HUES48 (cell line): Measurements from ENCODE around the gene SERPINA5.
"Not testable (repeated sequence)": the region's sequence is repeated elsewhere in the genome, so short reads cannot be mapped to it uniquely, and the experiment has no call there.

Source experiments
- H3K27ac ChIP-seq: one replicate; pipeline ENCODE4 v1.7.0; 2013; ENCODE audit warnings: low read depth, low read length, inconsistent platforms
- H3K27me3 ChIP-seq: 2 replicates; pipeline ENCODE4 v1.6.1; 2013; ENCODE audit warnings: mild to moderate bottlenecking, low read length; ENCODE audit not compliant: control insufficient read depth, insufficient read depth
- H3K36me3 ChIP-seq: 2 replicates; pipeline ENCODE4 v1.6.1; 2013; ENCODE audit warnings: low read length; ENCODE audit not compliant: control insufficient read depth, insufficient read depth
- H3K4me1 ChIP-seq: 2 replicates; pipeline ENCODE4 v1.6.1; 2013; ENCODE audit warnings: mild to moderate bottlenecking, low read length; ENCODE audit not compliant: control insufficient read depth, insufficient read depth
- H3K4me3 ChIP-seq: 2 replicates; pipeline ENCODE4 v1.5.1; 2013; ENCODE audit warnings: mild to moderate bottlenecking, low read depth, low read length
- H3K9ac ChIP-seq: 2 replicates; pipeline ENCODE4 v1.6.1; 2013; ENCODE audit warnings: mild to moderate bottlenecking, low read depth, low read length, moderate library complexity
- H3K9me3 ChIP-seq: 2 replicates; pipeline ENCODE4 v1.6.1; 2013; ENCODE audit warnings: low read length; ENCODE audit not compliant: control insufficient read depth, insufficient read depth

The SERPINA5 gene

GRCh38 chr14:94605361-94605760, 24.1 kb downstream of the SERPINA5 start:
- Histone ChIP-seq H3K9ac (no peak overlapping the region), H3K4me1 (no peaks in the 10 kb centered on the region), H3K9me3 (no peaks in the 10 kb centered on the region), H3K4me3 (no peak overlapping the region), H3K27ac (no peak overlapping the region), H3K36me3 (no peaks in the 10 kb centered on the region), H3K27me3 (no peaks in the 10 kb centered on the region)

- not testable (repeated sequence) for H3K27ac ChIP-seq, H3K9me3 ChIP-seq, H3K9ac ChIP-seq, H3K27me3 ChIP-seq, H3K4me1 ChIP-seq, H3K4me3 ChIP-seq, H3K36me3 ChIP-seq
Measured at GRCh38 chr14:94608966-94609365, 27.7 kb downstream of the SERPINA5 start.

GRCh38 chr14:94611179-94611578, 30.0 kb downstream of the SERPINA5 start:
- H3K27ac ChIP-seq, result no peak overlapping the region
- no peaks in the 10 kb centered on the region for H3K9me3 ChIP-seq
- no peaks in the 10 kb centered on the region for H3K36me3 ChIP-seq
- H3K4me1 ChIP-seq, result no peaks in the 10 kb centered on the region
- no peak overlapping the region for H3K9ac ChIP-seq
- H3K4me3 ChIP-seq, result no peak overlapping the region
- H3K27me3 ChIP-seq, result no peaks in the 10 kb centered on the region

- no peak within 1 kb of the TSS for H3K4me3 ChIP-seq
- no peaks in the 10 kb centered on the region for H3K27me3 ChIP-seq
- no peak within 1 kb of the TSS for H3K9ac ChIP-seq
- H3K27ac ChIP-seq, result no peak within 1 kb of the TSS
- no peaks in the 10 kb centered on the region for H3K9me3 ChIP-seq
- no peaks in the 10 kb centered on the region for H3K4me1 ChIP-seq
- no peaks in the 10 kb centered on the region for H3K36me3 ChIP-seq
Measured at GRCh38 chr14:94612174-94612573, 30.9 kb downstream of the SERPINA5 start, which contains the start of gene SERPINA3. Gene SERPINA3, plus strand, starts transcription at chr14:94612391. Its CDS starts 2,051 bp downstream, at chr14:94614442.

- no peak overlapping the region for H3K9ac ChIP-seq
- H3K36me3 ChIP-seq, result no peaks in the 10 kb centered on the region
- no peak overlapping the region for H3K4me3 ChIP-seq
- H3K4me1 ChIP-seq, result no peaks in the 10 kb centered on the region
- no peaks in the 10 kb centered on the region for H3K9me3 ChIP-seq
- no peaks in the 10 kb centered on the region for H3K27me3 ChIP-seq
- no peak overlapping the region for H3K27ac ChIP-seq
Measured at GRCh38 chr14:94612580-94613554, 31.6 kb downstream of the SERPINA5 start.

GRCh38 chr14:94613720-94614644, 32.8 kb downstream of the SERPINA5 start:
- Histone ChIP-seq H3K4me1 (no peaks in the 10 kb centered on the region), H3K9ac (no peak overlapping the region)

GRCh38 chr14:94614802-94615201, 33.6 kb downstream of the SERPINA5 start:
- Histone ChIP-seq H3K4me3 (no peak overlapping the region), H3K9ac (no peak overlapping the region), H3K27ac (no peak overlapping the region), H3K27me3 (no peaks in the 10 kb centered on the region), H3K36me3 (no peaks in the 10 kb centered on the region), H3K9me3 (peaks cover 10% of the 10 kb centered on the region; the same call in 1 of the 2 replicates), H3K4me1 (no peaks in the 10 kb centered on the region)

More at GRCh38 chr14:94613720-94614644, 32.8 kb downstream of the SERPINA5 start:
- no peaks in the 10 kb centered on the region for H3K36me3 ChIP-seq
- no peak overlapping the region for H3K4me3 ChIP-seq
- H3K27me3 ChIP-seq, result no peaks in the 10 kb centered on the region
- no peak overlapping the region for H3K27ac ChIP-seq
- peaks cover 6% of the 10 kb centered on the region; the same call in 1 of the 2 replicates for H3K9me3 ChIP-seq

- no peaks in the 10 kb centered on the region for H3K27me3 ChIP-seq
- H3K9me3 ChIP-seq, result peaks cover 12% of the 10 kb centered on the region; the same call in 1 of the 2 replicates
- no peaks in the 10 kb centered on the region for H3K36me3 ChIP-seq
- no peak overlapping the region for H3K27ac ChIP-seq
- no peaks in the 10 kb centered on the region for H3K4me1 ChIP-seq
- H3K4me3 ChIP-seq, result no peak overlapping the region
- no peak overlapping the region for H3K9ac ChIP-seq
Measured at GRCh38 chr14:94615254-94615653, 34.0 kb downstream of the SERPINA5 start.

- H3K27me3 ChIP-seq, result no peaks in the 10 kb centered on the region
- H3K9me3 ChIP-seq, result peaks cover 19% of the 10 kb centered on the region; the same call in 1 of the 2 replicates
- no peaks in the 10 kb centered on the region for H3K36me3 ChIP-seq
- H3K9ac ChIP-seq, result no peak overlapping the region
- no peak overlapping the region for H3K27ac ChIP-seq
- no peaks in the 10 kb centered on the region for H3K4me1 ChIP-seq
- no peak overlapping the region for H3K4me3 ChIP-seq
Measured at GRCh38 chr14:94615823-94616570, 34.8 kb downstream of the SERPINA5 start.

GRCh38 chr14:94617366-94617941, 36.2 kb downstream of the SERPINA5 start:
- Histone ChIP-seq H3K9me3 (peaks cover 19% of the 10 kb centered on the region; the same call in 1 of the 2 replicates), H3K4me1 (no peaks in the 10 kb centered on the region), H3K4me3 (no peak overlapping the region), H3K27me3 (no peaks in the 10 kb centered on the region), H3K27ac (no peak overlapping the region), H3K9ac (no peak overlapping the region), H3K36me3 (no peaks in the 10 kb centered on the region)
